Lung (tissue), 12 donors: ENCODE results near the gene AKAP6. TPM values are rescaled to one million over a fixed set of nuclear protein-coding genes. Genes with fewer than 3 reads are reported as not detected.

ENCODE experiments used
- ATAC-seq: fragments of 200-7000 bp; cut with Tn5 transposase; one replicate; pipeline ENCODE4 v1.9.1; 2020; ENCODE audit warnings: moderate number of reproducible peaks; ENCODE audit not compliant: insufficient read depth, low FRiP score
- DNase-seq, 3 donors: peaks; one replicate each; pipeline ENCODE4 v3.0.0-alpha.2; 2013 to 2017
- H3K27ac ChIP-seq, 2 donors: one replicate each; pipeline ENCODE4 v1.5.1; 2013; ENCODE audit warnings: mild to moderate bottlenecking in 2 of 2, moderate library complexity in 2 of 2, control low read depth in 1 of 2, inconsistent platforms in 1 of 2, low read depth in 1 of 2, low read length in 1 of 2
- H3K27me3 ChIP-seq, 3 donors: one replicate each; pipeline ENCODE4 v1.5.1; 2013; ENCODE audit warnings: low read length in 2 of 3; ENCODE audit not compliant: control insufficient read depth in 3 of 3, insufficient read depth in 3 of 3
- H3K36me3 ChIP-seq, 4 donors: one replicate each; pipeline ENCODE4 v1.5.1; 2013; ENCODE audit warnings: low read length in 4 of 4, mild to moderate bottlenecking in 1 of 4, moderate library complexity in 1 of 4; ENCODE audit not compliant: control insufficient read depth in 4 of 4, insufficient read depth in 4 of 4
- H3K4me1 ChIP-seq, 5 donors: one replicate each; pipeline ENCODE4 v1.5.1; 2013; ENCODE audit warnings: low read length in 5 of 5, mild to moderate bottlenecking in 2 of 5, moderate library complexity in 1 of 5; ENCODE audit not compliant: control insufficient read depth in 5 of 5, insufficient read depth in 5 of 5
- H3K4me3 ChIP-seq: one replicate; pipeline ENCODE4 v1.5.1; 2013; ENCODE audit warnings: mild to moderate bottlenecking, control low read depth, moderate library complexity
- H3K9ac ChIP-seq, 2 donors: one replicate each; pipeline ENCODE4 v1.5.1; 2013; ENCODE audit warnings: low read length in 2 of 2, control low read depth in 1 of 2; ENCODE audit not compliant: insufficient read depth in 1 of 2
- H3K9me3 ChIP-seq, 4 donors: one replicate each; pipeline ENCODE4 v1.5.1; 2013; ENCODE audit warnings: low read length in 3 of 4, mild to moderate bottlenecking in 1 of 4, moderate library complexity in 1 of 4; ENCODE audit not compliant: control insufficient read depth in 4 of 4, insufficient read depth in 3 of 4
- CTCF ChIP-seq: IDR thresholded peaks from 2 replicates; pipeline ENCODE4 v1.5.1; 2012; ENCODE audit warnings: mild to moderate bottlenecking; ENCODE audit errors: control extremely low read depth, extremely low read depth
- WGBS, 2 donors: extraction: QIAGEN DNeasy Blood & Tissue Kit; methylation state at CpG; one replicate each; pipeline ENCODE4 v1.1.7; 2013; 5-methylcytosine and 5-hydroxymethylcytosine counted together
- polyA plus RNA-seq, 2 donors: library from polyadenylated mRNA; stranded (reverse); fragments of 200-250 nt; gene quantifications; one replicate each; pipeline ENCODE4 v1.2.1, GENCODE V29; 2013
- total RNA-seq, 2 donors: library from RNA; depleted of rRNA in 1 of 2; stranded (reverse); fragments of >200 nt in 1 of 2; gene quantifications; one replicate each; pipeline ENCODE4 v1.2.1, GENCODE V29; 2014 to 2021
- donor health status: control.
- donor health status: control.
- donor health status: Bipolar disorder and iron deficiency.
- donor health status: healthy.
- donor health status: DM: yes; HTN: yes; CAD: no.

The AKAP6 gene
- total and polyA plus RNA-seq, 4 donors, result 1.5 to 27.1 (median 7.7) TPM

- Histone ChIP-seq H3K36me3 (no peaks in the 10 kb centered on the region), H3K4me3 (no peak overlapping the region), H3K4me1 (peaks cover 0 to 9% (median 2%) of the 10 kb centered on the region in 5 donors), H3K9ac (no peak overlapping the region), H3K9me3 (peaks cover 0 to 2% (median under 1%) of the 10 kb centered on the region in 4 donors), H3K27me3 (no peaks in the 10 kb centered on the region), H3K27ac (no peak overlapping the region)
- DNase-seq (no peak), ATAC-seq (no peak)
- 86 to 92% methylated on average over 2 of the region's 2 CpGs for WGBS, 2 donors
- TF ChIP-seq CTCF, result no peak
Observed at GRCh38 chr14:32332415-32333316, 3.6 kb downstream of the AKAP6 start.

DNA sequence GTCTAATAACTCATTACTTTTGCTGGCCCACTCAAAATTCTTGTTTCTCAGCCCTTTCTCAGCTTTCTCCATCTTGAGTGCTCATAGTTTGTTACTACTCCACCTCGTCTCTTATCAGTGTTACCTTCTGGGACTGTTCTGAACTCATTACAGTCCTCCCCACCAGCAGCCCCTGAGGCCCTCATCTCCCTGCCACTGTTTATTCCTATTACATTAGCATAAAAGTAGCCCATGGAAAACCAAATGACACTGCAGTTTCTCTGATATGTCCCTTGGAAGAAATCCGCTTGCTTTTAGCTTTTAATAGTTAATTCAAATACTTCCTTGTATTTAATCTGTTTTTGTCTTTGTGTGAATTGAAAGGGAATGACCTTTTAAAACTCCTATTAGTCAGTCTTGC lies 7.6 kb downstream of the AKAP6 start:
- ATAC-seq (no peak), DNase-seq (no peak)
- no peaks in the 10 kb centered on the region for H3K4me1 ChIP-seq
- H3K36me3 ChIP-seq, result no peaks in the 10 kb centered on the region
- H3K27me3 ChIP-seq, result no peaks in the 10 kb centered on the region
- no peak overlapping the region for H3K9ac ChIP-seq
- H3K9me3 ChIP-seq, result no peaks in the 10 kb centered on the region
- no peak overlapping the region for H3K4me3 ChIP-seq
- no peak for TF ChIP-seq CTCF
- WGBS, 2 donors, result 81 to 87% methylated on average over 2 of the region's 2 CpGs
- no peak overlapping the region for H3K27ac ChIP-seq

DNA sequence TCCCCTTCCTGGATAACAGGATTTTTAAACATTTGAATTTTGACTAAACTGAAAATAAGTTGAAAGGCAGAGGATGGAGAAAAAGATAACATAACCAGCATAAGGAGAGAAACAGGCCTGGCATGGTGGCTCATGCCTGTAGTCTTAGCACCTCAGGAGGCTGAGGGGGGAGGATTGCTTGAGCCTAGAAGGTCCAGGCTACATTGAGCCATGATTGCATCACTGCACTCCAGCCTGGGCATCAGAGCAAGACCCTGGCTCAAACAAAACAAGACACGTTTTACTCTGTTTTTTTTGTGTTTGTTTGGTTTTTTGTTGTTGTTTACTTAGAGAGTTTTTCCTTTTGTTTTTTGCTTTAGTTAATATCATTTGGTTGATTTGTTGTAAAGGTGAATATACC lies 8.7 kb downstream of the AKAP6 start:
- no peaks in the 10 kb centered on the region for H3K36me3 ChIP-seq
- H3K9me3 ChIP-seq, result no peaks in the 10 kb centered on the region
- WGBS, 2 donors, result 91 to 92% methylated on average over 1 of the region's 1 CpG
- no peak overlapping the region for H3K27ac ChIP-seq
- H3K27me3 ChIP-seq, result no peaks in the 10 kb centered on the region
- DNase-seq (no peak), ATAC-seq (no peak)
- no peak overlapping the region for H3K4me3 ChIP-seq
- no peak for TF ChIP-seq CTCF
- no peak overlapping the region for H3K9ac ChIP-seq
- no peaks in the 10 kb centered on the region for H3K4me1 ChIP-seq
